Endothelial cell of umbilical vein (primary cell): ENCODE results near the gene EPHA4. TPM values are rescaled to one million over a fixed set of nuclear protein-coding genes. Genes with fewer than 3 reads are reported as not detected.

Experiments used
- BruUV-seq: library from RNA; stranded (reverse); fragments of 400-500 nt; replicated peaks from 2 replicates; lab custom pipeline; 2021; lab: Mats Ljungman, UMichigan
- CTCF ChIA-PET: fragments of 300-600, 350-600 bp; sonication (Branson Sonifier 250); formaldehyde crosslinking; loops from one replicate; lab custom pipeline; 2021; ENCODE audit warnings: antibody characterized with exemption, inconsistent platforms; lab: Charles Lee
- POLR2A ChIA-PET: fragments of 300-600, 350-600 bp; sonication (Branson Sonifier 250); formaldehyde crosslinking; loops from one replicate; lab custom pipeline; 2021; ENCODE audit warnings: antibody characterized with exemption, inconsistent platforms; lab: Charles Lee
- DNase-seq: peaks from one replicate; pipeline ENCODE4 v3.0.0-alpha.2; 2011; ENCODE audit warnings: low read depth, low spot score
- FAIRE-seq: peaks from 2 replicates; lab custom pipeline; 2011; peaks lifted over from hg19 to GRCh38; lab: Jason Lieb, UNC
- H2AFZ ChIP-seq: 2 replicates; pipeline ENCODE4 v1.6.0; 2012; ENCODE audit warnings: low read depth, low read length, control low read depth, inconsistent platforms
- H3K27ac ChIP-seq: 2 replicates; pipeline ENCODE4 v1.5.1; 2011; ENCODE audit warnings: low read depth, mild to moderate bottlenecking, control low read depth, low read length, moderate library complexity; ENCODE audit not compliant: insufficient read depth
- H3K27me3 ChIP-seq, 2 experiments: 2 replicates each; pipeline versions ENCODE4 v1.6.0 to v1.6.1; 2011; ENCODE audit warnings: low read length in 2 of 2, mixed read lengths in 1 of 2; ENCODE audit not compliant: control insufficient read depth in 2 of 2, insufficient read depth in 2 of 2
- H3K36me3 ChIP-seq, 2 experiments: 2 replicates in 1 of 2; 3 replicates in 1 of 2; pipeline ENCODE4 v1.5.1; 2011; ENCODE audit warnings: low read length in 2 of 2, mild to moderate bottlenecking in 1 of 2, moderate library complexity in 1 of 2; ENCODE audit not compliant: control insufficient read depth in 2 of 2, insufficient read depth in 2 of 2; ENCODE audit errors: extremely low read depth in 1 of 2
- H3K4me1 ChIP-seq: 3 replicates; pipeline ENCODE4 v1.5.1; 2011; ENCODE audit warnings: mild to moderate bottlenecking, low read length; ENCODE audit not compliant: control insufficient read depth, insufficient read depth; ENCODE audit errors: extremely low read depth
- H3K4me2 ChIP-seq: 2 replicates; pipeline ENCODE4 v1.6.1; 2011; ENCODE audit warnings: low read length, control low read depth, mixed read lengths; ENCODE audit not compliant: insufficient read depth
- H3K4me3 ChIP-seq, 3 experiments: fragments of 200-600 bp in 1 of 3; sonication (generic), shearing (Covaris generic) in 1 of 3; replicated peaks in 1 of 3; 2 replicates each; pipeline ENCODE4 v1.5.1; 2011 to 2016; ENCODE audit warnings: control low read depth in 3 of 3, low read length in 3 of 3, mild to moderate bottlenecking in 2 of 3, inconsistent platforms in 1 of 3, low read depth in 1 of 3, moderate library complexity in 1 of 3; ENCODE audit not compliant: insufficient read depth in 1 of 3
- H3K79me2 ChIP-seq: 2 replicates; pipeline ENCODE4 v1.6.0; 2012; ENCODE audit warnings: low read length, inconsistent platforms; ENCODE audit not compliant: control insufficient read depth, insufficient read depth
- H3K9ac ChIP-seq: replicated peaks from 2 replicates; pipeline ENCODE3; 2011; ENCODE audit warnings: low read length, control low read depth; ENCODE audit not compliant: insufficient read depth; ENCODE audit errors: extremely low read depth
- H3K9me1 ChIP-seq: replicated peaks from 3 replicates; pipeline ENCODE4 v1.6.0; 2011; ENCODE audit warnings: mild to moderate bottlenecking, low read length; ENCODE audit not compliant: control insufficient read depth, insufficient read depth; ENCODE audit errors: extremely low read depth
- H3K9me3 ChIP-seq: replicated peaks from 2 replicates; pipeline ENCODE4 v1.5.1; 2012; ENCODE audit warnings: low read length, inconsistent platforms; ENCODE audit not compliant: control insufficient read depth, insufficient read depth
- H4K20me1 ChIP-seq: replicated peaks from 2 replicates; pipeline ENCODE3; 2011; ENCODE audit warnings: mild to moderate bottlenecking, low read length; ENCODE audit not compliant: control insufficient read depth, insufficient read depth; ENCODE audit errors: extremely low read depth
- CTCF ChIP-seq, 2 donors: IDR thresholded peaks; 1 replicate in 1 of 2; 2 replicates in 1 of 2; pipeline ENCODE4 v1.5.1; 2011; ENCODE audit warnings: low read length in 2 of 2, mild to moderate bottlenecking in 2 of 2, moderate library complexity in 2 of 2, control low read depth in 1 of 2, inconsistent platforms in 1 of 2, low read depth in 1 of 2; ENCODE audit not compliant: insufficient read depth in 1 of 2; ENCODE audit errors: extremely low read depth in 1 of 2
- EZH2 ChIP-seq: IDR thresholded peaks from 2 replicates; pipeline ENCODE4 v1.6.1; 2012; ENCODE audit warnings: borderline replicate concordance, low read depth, mild to moderate bottlenecking, moderate library complexity, low read length, inconsistent platforms; ENCODE audit not compliant: severe bottlenecking
- FOS ChIP-seq: IDR thresholded peaks from 2 replicates; pipeline ENCODE4 v1.6.1; 2011; ENCODE audit warnings: mild to moderate bottlenecking, low read length, moderate library complexity, borderline replicate concordance; ENCODE audit not compliant: insufficient read depth
- GATA2 ChIP-seq: IDR thresholded peaks from 2 replicates; pipeline ENCODE4 v1.7.0; 2011; ENCODE audit warnings: low read depth, mild to moderate bottlenecking, moderate library complexity, mixed read lengths, low read length; ENCODE audit not compliant: insufficient read length, insufficient read depth
- JUN ChIP-seq: IDR thresholded peaks from 2 replicates; pipeline ENCODE4 v1.6.1; 2011; ENCODE audit warnings: borderline replicate concordance, low read depth; ENCODE audit not compliant: insufficient read length, insufficient read depth
- MYC ChIP-seq: IDR thresholded peaks from one replicate; pipeline ENCODE4 v1.6.1; 2011; ENCODE audit warnings: mild to moderate bottlenecking, low read depth, low read length
- POLR2A ChIP-seq: IDR thresholded peaks from 2 replicates; pipeline ENCODE4 v1.6.1; 2012; ENCODE audit warnings: low read depth, mild to moderate bottlenecking, control low read depth, low read length
- POLR2AphosphoS5 ChIP-seq: IDR thresholded peaks from 2 replicates; pipeline ENCODE4 v1.6.1; 2012; ENCODE audit warnings: low read depth, mild to moderate bottlenecking, control low read depth, low read length, moderate library complexity; ENCODE audit not compliant: insufficient read depth
- dilution Hi-C: fragments of 300-500 bp; cut with MboI; formaldehyde crosslinking; loops from one replicate; pipeline ENCODE4 v1.15.0; 2019; ENCODE audit warnings: low sequenced_read_pairs; ENCODE audit not compliant: extremely low pct_ligation_motif_present
- intact Hi-C: fragments of 100-400 bp; cut with micrococcal nuclease; formaldehyde crosslinking; loops from one replicate; pipeline ENCODE4 v1.10.0; 2022
- polyA plus RNA-seq, 4 experiments: library from polyadenylated mRNA; depleted of rRNA in 3 of 4; stranded (reverse) in 3 of 4; unstranded in 1 of 4; fragments of >200 nt; gene quantifications; 2 replicates each; pipeline versions ENCODE4 v1.2.1 to v1.2.3, GENCODE V29; 2011 to 2012; ENCODE audit warnings: missing spikeins in 1 of 4
- total RNA-seq: library from RNA; stranded (reverse); gene quantifications from 2 replicates; pipeline ENCODE4 v1.2.3, GENCODE V29; 2021
- TF ChIP-seq, protein P1 (sequence below): IDR thresholded peaks from 2 replicates; pipeline ENCODE4 v1.6.1; 2011; ENCODE audit not compliant: insufficient read depth, insufficient read length

Gene EPHA4
- total and polyA plus RNA-seq, 2 donors (not counting 3 experiments of a cell fraction or from before 2014, with no cell fraction given), result 11.9 to 19.8 TPM

GRCh38 chr2:221400411-221400810, 171.7 kb downstream of the EPHA4 start:
- ChIA-PET CTCF (no interaction called here), POLR2A (no interaction called here)
- H3K4me2 ChIP-seq, result no peak overlapping the region
- H3K9me3 ChIP-seq, result no peaks in the 10 kb centered on the region
- no peak for DNase-seq
- no peak overlapping the region for H3K9ac ChIP-seq
- no peaks in the 10 kb centered on the region for H3K79me2 ChIP-seq
- FAIRE-seq, result no peak
- no peak for TF ChIP-seq JUN
- intact Hi-C loops, result no loop called here
- H3K4me3 ChIP-seq, result no peak overlapping the region
- no TSS peak for BruUV-seq
- no peak overlapping the region for H3K27ac ChIP-seq
- no peaks in the 10 kb centered on the region for H3K36me3 ChIP-seq
- no peaks in the 10 kb centered on the region for H3K27me3 ChIP-seq
- no peak overlapping the region for H2AFZ ChIP-seq
- dilution Hi-C loops, result no loop called here
- no peaks in the 10 kb centered on the region for H4K20me1 ChIP-seq
- H3K9me1 ChIP-seq, result no peaks in the 10 kb centered on the region
- H3K4me1 ChIP-seq, result no peaks in the 10 kb centered on the region

DNA sequence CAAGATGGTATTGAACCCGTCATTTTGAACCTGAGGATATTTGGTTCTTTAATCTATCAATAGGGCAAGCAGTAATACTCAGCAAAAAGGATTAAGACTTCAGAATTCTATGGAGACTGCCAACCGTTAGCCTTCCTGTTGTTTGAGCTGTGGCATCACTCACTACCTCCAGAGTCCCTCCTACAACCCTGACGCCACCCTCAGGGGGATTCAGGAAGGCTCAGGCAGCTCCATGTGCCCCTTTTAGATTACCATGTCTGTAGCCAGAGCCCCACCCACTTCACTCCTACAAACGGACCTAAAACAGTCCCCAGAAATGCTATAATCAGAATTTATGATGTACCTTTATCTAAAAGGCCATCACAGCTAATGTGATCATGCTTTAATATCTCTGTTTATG, 172.9 kb downstream of the EPHA4 start:
- H3K79me2 ChIP-seq, result no peaks in the 10 kb centered on the region
- H3K27ac ChIP-seq, result no peak overlapping the region
- CTCF ChIA-PET, result no interaction called here
- H3K4me3 ChIP-seq, result no peak overlapping the region
- no peaks in the 10 kb centered on the region for H3K9me1 ChIP-seq
- H3K4me2 ChIP-seq, result no peak overlapping the region
- POLR2A ChIA-PET, result no interaction called here
- intact Hi-C loops, result no loop called here
- H3K4me1 ChIP-seq, result no peaks in the 10 kb centered on the region
- no peaks in the 10 kb centered on the region for H4K20me1 ChIP-seq
- H2AFZ ChIP-seq, result no peak overlapping the region
- DNase-seq (no peak), FAIRE-seq (no peak)
- no peaks in the 10 kb centered on the region for H3K36me3 ChIP-seq
- H3K9ac ChIP-seq, result no peak overlapping the region
- no peaks in the 10 kb centered on the region for H3K9me3 ChIP-seq
- no TSS peak for BruUV-seq
- H3K27me3 ChIP-seq, result no peaks in the 10 kb centered on the region
- TF ChIP-seq EZH2 (no peak), POLR2AphosphoS5 (no peak), GATA2 (no peak), JUN (no peak), CTCF (IDR thresholded peaks at IDR 0.05; ENCODE audit: extremely low read depth in 1 of 2, insufficient read depth in 1 of 2, low read depth in 1 of 2, low read length in 2 of 2) (no peak), POLR2A (no peak), FOS (no peak), MYC (no peak)
- TF ChIP-seq, protein P1, sequence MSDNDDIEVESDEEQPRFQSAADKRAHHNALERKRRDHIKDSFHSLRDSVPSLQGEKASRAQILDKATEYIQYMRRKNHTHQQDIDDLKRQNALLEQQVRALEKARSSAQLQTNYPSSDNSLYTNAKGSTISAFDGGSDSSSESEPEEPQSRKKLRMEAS, result no peak
- dilution Hi-C loops, result no loop called here
